Progenitor cell of endocrine pancreas (in vitro differentiated cells): ENCODE measurements around the gene ZFC3H1. TPM values are rescaled to one million over a fixed set of nuclear protein-coding genes. Genes with fewer than 3 reads are reported as not detected.
"Not testable (repeated sequence)": the region's sequence is repeated elsewhere in the genome, so short reads cannot be mapped to it uniquely, and the experiment has no call there.

ENCODE experiments used
- DNase-seq: peaks from one replicate; pipeline ENCODE4 v3.0.0; 2021; ENCODE audit warnings: low spot score; ENCODE audit not compliant: unreplicated experiment
- H3K27ac Mint-ChIP-seq: 2 replicates; pipeline ENCODE4 v1.8.0; 2021; ENCODE audit warnings: mild to moderate bottlenecking, moderate library complexity, mixed read lengths
- H3K27me3 Mint-ChIP-seq: 2 replicates; pipeline ENCODE4 v1.8.0; 2021; ENCODE audit warnings: mixed read lengths
- H3K36me3 Mint-ChIP-seq: 2 replicates; pipeline ENCODE4 v1.8.0; 2022; ENCODE audit warnings: mixed read lengths; ENCODE audit not compliant: insufficient read depth
- H3K4me1 Mint-ChIP-seq: 2 replicates; pipeline ENCODE4 v1.8.0; 2021; ENCODE audit warnings: low read depth, mixed read lengths
- H3K4me3 Mint-ChIP-seq: 2 replicates; pipeline ENCODE4 v1.8.0; 2021; ENCODE audit warnings: low read depth, mild to moderate bottlenecking, moderate library complexity, mixed read lengths
- H3K9me3 Mint-ChIP-seq: 2 replicates; pipeline ENCODE4 v1.8.0; 2021; ENCODE audit warnings: low read depth, mixed read lengths
- total RNA-seq: library from RNA; stranded (reverse); gene quantifications from 2 replicates; pipeline ENCODE4 v1.2.1, GENCODE V29; 2021
- TF ChIP-seq, protein P1 (sequence below): fragments of 200-600 bp; sonication (generic); IDR thresholded peaks from one replicate; pipeline ENCODE4 v1.5.0; 2021; ENCODE audit warnings: antibody characterized with exemption, mild to moderate bottlenecking; ENCODE audit not compliant: unreplicated experiment

Gene ZFC3H1
- total RNA-seq, 1 donor from 2014 or later = 54.7 TPM

GRCh38 chr12:71582925-71583324 lies 80.7 kb downstream of the ZFC3H1 start:
- Mint-ChIP-seq H3K27me3 (peaks cover 3% of the 10 kb centered on the region), H3K27ac (no peak overlapping the region), H3K9me3 (no peaks in the 10 kb centered on the region), H3K4me1 (no peaks in the 10 kb centered on the region), H3K36me3 (no peaks in the 10 kb centered on the region), H3K4me3 (no peak overlapping the region)
- TF ChIP-seq, protein P1, sequence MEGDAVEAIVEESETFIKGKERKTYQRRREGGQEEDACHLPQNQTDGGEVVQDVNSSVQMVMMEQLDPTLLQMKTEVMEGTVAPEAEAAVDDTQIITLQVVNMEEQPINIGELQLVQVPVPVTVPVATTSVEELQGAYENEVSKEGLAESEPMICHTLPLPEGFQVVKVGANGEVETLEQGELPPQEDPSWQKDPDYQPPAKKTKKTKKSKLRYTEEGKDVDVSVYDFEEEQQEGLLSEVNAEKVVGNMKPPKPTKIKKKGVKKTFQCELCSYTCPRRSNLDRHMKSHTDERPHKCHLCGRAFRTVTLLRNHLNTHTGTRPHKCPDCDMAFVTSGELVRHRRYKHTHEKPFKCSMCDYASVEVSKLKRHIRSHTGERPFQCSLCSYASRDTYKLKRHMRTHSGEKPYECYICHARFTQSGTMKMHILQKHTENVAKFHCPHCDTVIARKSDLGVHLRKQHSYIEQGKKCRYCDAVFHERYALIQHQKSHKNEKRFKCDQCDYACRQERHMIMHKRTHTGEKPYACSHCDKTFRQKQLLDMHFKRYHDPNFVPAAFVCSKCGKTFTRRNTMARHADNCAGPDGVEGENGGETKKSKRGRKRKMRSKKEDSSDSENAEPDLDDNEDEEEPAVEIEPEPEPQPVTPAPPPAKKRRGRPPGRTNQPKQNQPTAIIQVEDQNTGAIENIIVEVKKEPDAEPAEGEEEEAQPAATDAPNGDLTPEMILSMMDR = no peak
- DNase-seq = no peak

GRCh38 chr12:71581206-71581605 lies 82.4 kb downstream of the ZFC3H1 start:
- TF ChIP-seq, protein P1 = no peak
- H3K4me1 Mint-ChIP-seq = no peaks in the 10 kb centered on the region
- H3K27me3 Mint-ChIP-seq = peaks cover 3% of the 10 kb centered on the region
- H3K9me3 Mint-ChIP-seq = no peaks in the 10 kb centered on the region
- H3K4me3 Mint-ChIP-seq = no peak overlapping the region
- no peaks in the 10 kb centered on the region for H3K36me3 Mint-ChIP-seq
- DNase-seq = no peak
- H3K27ac Mint-ChIP-seq = no peak overlapping the region

- no peaks in the 10 kb centered on the region for H3K4me1 Mint-ChIP-seq
- H3K9me3 Mint-ChIP-seq = no peaks in the 10 kb centered on the region
- H3K27ac Mint-ChIP-seq = no peak overlapping the region
- TF ChIP-seq, protein P1 = no peak
- H3K36me3 Mint-ChIP-seq = no peaks in the 10 kb centered on the region
- H3K27me3 Mint-ChIP-seq = peaks cover 5% of the 10 kb centered on the region
- H3K4me3 Mint-ChIP-seq = no peak overlapping the region
- no peak for DNase-seq
These were observed 84.9 kb downstream of the ZFC3H1 start for GRCh38 chr12:71578694-71579258.

GRCh38 chr12:71576496-71576895 lies 87.2 kb downstream of the ZFC3H1 start:
- Mint-ChIP-seq H3K4me3 (no peak overlapping the region), H3K9me3 (no peaks in the 10 kb centered on the region), H3K27me3 (peaks cover 5% of the 10 kb centered on the region), H3K36me3 (no peaks in the 10 kb centered on the region), H3K4me1 (no peaks in the 10 kb centered on the region), H3K27ac (no peak overlapping the region)
- no peak for DNase-seq
- TF ChIP-seq, protein P1 = no peak

DNA sequence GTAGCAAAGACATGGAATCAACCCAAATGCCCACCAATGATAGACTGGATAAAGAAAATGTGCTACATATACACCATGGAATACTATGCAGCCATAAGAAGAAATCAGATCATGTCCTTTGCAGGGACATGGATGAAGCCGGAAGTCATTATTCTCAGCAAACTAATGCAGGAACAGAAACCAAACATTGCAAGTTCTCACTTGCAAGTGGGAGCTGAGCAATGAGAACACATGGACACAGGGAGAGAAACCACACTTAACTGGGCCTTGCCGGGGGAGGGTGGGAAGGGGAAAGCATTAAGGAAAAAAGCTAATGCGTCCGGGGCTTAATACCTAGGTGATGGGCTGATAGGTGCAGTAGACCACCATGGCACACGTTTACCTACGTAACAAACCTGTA lies 93.8 kb downstream of the ZFC3H1 start:
- not testable (repeated sequence) for H3K36me3 Mint-ChIP-seq, H3K4me1 Mint-ChIP-seq

GRCh38 chr12:71567537-71567936 lies 96.1 kb downstream of the ZFC3H1 start:
- H3K9me3 Mint-ChIP-seq = no peaks in the 10 kb centered on the region
- H3K4me3 Mint-ChIP-seq = no peak overlapping the region
- H3K27ac Mint-ChIP-seq = no peak overlapping the region
- DNase-seq = no peak
- H3K4me1 Mint-ChIP-seq = peaks cover 9% of the 10 kb centered on the region
- TF ChIP-seq, protein P1 = no peak
- H3K27me3 Mint-ChIP-seq = peaks cover 7% of the 10 kb centered on the region
- no peaks in the 10 kb centered on the region for H3K36me3 Mint-ChIP-seq

More for the DNA sequence above, 93.8 kb downstream of the ZFC3H1 start:
- not testable (repeated sequence) for DNase-seq, H3K27me3 Mint-ChIP-seq, H3K27ac Mint-ChIP-seq, H3K4me3 Mint-ChIP-seq, H3K9me3 Mint-ChIP-seq
